Measurements from ENCODE around the gene TTC34.

Gene TTC34

GRCh38 chr1:2812939-2813653 is 11.6 kb upstream of the TTC34 start:
- TF ChIP-seq ZNF274 (IDR thresholded peaks at IDR 0.05; ENCODE audit: low read depth, low read length): no peak
- H3K4me3 ChIP-seq (ENCODE audit: low read length): no peak overlapping the region

- TF ChIP-seq ZNF274 (IDR thresholded peaks at IDR 0.05; ENCODE audit: low read depth, low read length): no peak
- H3K4me3 ChIP-seq (ENCODE audit: low read length): no peak overlapping the region
These were observed 10.6 kb upstream of the TTC34 start for GRCh38 chr1:2812136-2812535.

- TF ChIP-seq ZNF274 (IDR thresholded peaks at IDR 0.05; ENCODE audit: low read depth, low read length): no peak
These were observed 10.0 kb upstream of the TTC34 start for GRCh38 chr1:2811533-2811918.

GRCh38 chr1:2810899-2811532 is 9.5 kb upstream of the TTC34 start:
- no peak for TF ChIP-seq ZNF274 (IDR thresholded peaks at IDR 0.05; ENCODE audit: low read depth, low read length)
- H3K4me3 ChIP-seq (ENCODE audit: low read length): no peak overlapping the region

More at GRCh38 chr1:2811533-2811918, 10.0 kb upstream of the TTC34 start:
- no peak overlapping the region for H3K4me3 ChIP-seq (ENCODE audit: low read length)

GRCh38 chr1:2810281-2810680 is 8.8 kb upstream of the TTC34 start:
- TF ChIP-seq ZNF274 (IDR thresholded peaks at IDR 0.05; ENCODE audit: low read depth, low read length): no peak
- no peak overlapping the region for H3K4me3 ChIP-seq (ENCODE audit: low read length)

GRCh38 chr1:2809656-2810055 is 8.2 kb upstream of the TTC34 start:
- H3K4me3 ChIP-seq (ENCODE audit: low read length): no peak overlapping the region
- TF ChIP-seq ZNF274 (IDR thresholded peaks at IDR 0.05; ENCODE audit: low read depth, low read length): no peak

GRCh38 chr1:2808831-2809605 is 7.5 kb upstream of the TTC34 start:
- no peak for TF ChIP-seq ZNF274 (IDR thresholded peaks at IDR 0.05; ENCODE audit: low read depth, low read length)
- no peak overlapping the region for H3K4me3 ChIP-seq (ENCODE audit: low read length)

- no peak for TF ChIP-seq ZNF274 (IDR thresholded peaks at IDR 0.05; ENCODE audit: low read depth, low read length)
These were observed 6.9 kb upstream of the TTC34 start for GRCh38 chr1:2808386-2808705.

GRCh38 chr1:2807678-2808385 is 6.3 kb upstream of the TTC34 start:
- H3K4me3 ChIP-seq (ENCODE audit: low read length): no peak overlapping the region
- no peak for TF ChIP-seq ZNF274 (IDR thresholded peaks at IDR 0.05; ENCODE audit: low read depth, low read length)

More at GRCh38 chr1:2808386-2808705, 6.9 kb upstream of the TTC34 start:
- H3K4me3 ChIP-seq (ENCODE audit: low read length): no peak overlapping the region

- no peak for TF ChIP-seq ZNF274 (IDR thresholded peaks at IDR 0.05; ENCODE audit: low read depth, low read length)
These were observed 5.5 kb upstream of the TTC34 start for GRCh38 chr1:2807036-2807435.

GRCh38 chr1:2806591-2806990 is 5.1 kb upstream of the TTC34 start:
- no peak for TF ChIP-seq ZNF274 (IDR thresholded peaks at IDR 0.05; ENCODE audit: low read depth, low read length)
- H3K4me3 ChIP-seq (ENCODE audit: low read length): no peak overlapping the region

More at GRCh38 chr1:2807036-2807435, 5.5 kb upstream of the TTC34 start:
- H3K4me3 ChIP-seq (ENCODE audit: low read length): no peak overlapping the region

GRCh38 chr1:2805801-2806430 is 4.4 kb upstream of the TTC34 start:
- no peak for TF ChIP-seq ZNF274 (IDR thresholded peaks at IDR 0.05; ENCODE audit: low read depth, low read length)
- no peak overlapping the region for H3K4me3 ChIP-seq (ENCODE audit: low read length)

GRCh38 chr1:2804628-2805351 is 3.3 kb upstream of the TTC34 start:
- TF ChIP-seq ZNF274 (IDR thresholded peaks at IDR 0.05; ENCODE audit: low read depth, low read length): no peak
- H3K4me3 ChIP-seq (ENCODE audit: low read length): no peak overlapping the region

Measured in GM08714 (cell line).